Amniotic stem cell (primary cell): Measurements from ENCODE around the gene PTPRK.
"Not testable (repeated sequence)": the region's sequence is repeated elsewhere in the genome, so short reads cannot be mapped to it uniquely, and the experiment has no call there.

Source experiments
- DNase-seq: peaks from one replicate; lab custom pipeline; 2025; lab: John Stamatoyannopoulos, UW

PTPRK gene

GRCh38 chr6:127956260-127956888 is 564.0 kb downstream of the PTPRK start:
- no peak for DNase-seq

- DNase-seq: no peak
Measured at GRCh38 chr6:127954082-127954481, 566.3 kb downstream of the PTPRK start.

- no peak for DNase-seq
Measured at GRCh38 chr6:127952831-127953230, 567.6 kb downstream of the PTPRK start.

GRCh38 chr6:127952176-127952575 is 568.2 kb downstream of the PTPRK start:
- DNase-seq: no peak

GRCh38 chr6:127951172-127951917 is 569.1 kb downstream of the PTPRK start:
- DNase-seq: no peak

GRCh38 chr6:127950566-127951145 is 569.7 kb downstream of the PTPRK start:
- DNase-seq: no peak

GRCh38 chr6:127949251-127949650 is 571.1 kb downstream of the PTPRK start:
- DNase-seq: no peak

GRCh38 chr6:127946388-127946787 is 574.0 kb downstream of the PTPRK start:
- DNase-seq: no peak

GRCh38 chr6:127945434-127946097 is 574.8 kb downstream of the PTPRK start:
- no peak for DNase-seq

GRCh38 chr6:127941228-127941627 is 579.2 kb downstream of the PTPRK start:
- DNase-seq: no peak

- DNase-seq: no peak
Measured at GRCh38 chr6:127939442-127940066, 580.8 kb downstream of the PTPRK start.

GRCh38 chr6:127938701-127939100 is 581.7 kb downstream of the PTPRK start:
- DNase-seq: peak; percentile 16

- DNase-seq: no peak
Measured at GRCh38 chr6:127937747-127938146, 582.7 kb downstream of the PTPRK start.

GRCh38 chr6:127937102-127937501 is 583.3 kb downstream of the PTPRK start:
- DNase-seq: no peak

GRCh38 chr6:127934956-127935355 is 585.4 kb downstream of the PTPRK start:
- DNase-seq: no peak

- DNase-seq: no peak
Measured at GRCh38 chr6:127933852-127934840, 586.3 kb downstream of the PTPRK start.

GRCh38 chr6:127933137-127933536 is 587.3 kb downstream of the PTPRK start:
- DNase-seq: no peak

- no peak for DNase-seq
Measured at GRCh38 chr6:127932708-127933107, 587.7 kb downstream of the PTPRK start.

- DNase-seq: not testable (repeated sequence)
Measured at GRCh38 chr6:127926441-127926840, 594.0 kb downstream of the PTPRK start.

GRCh38 chr6:127924440-127924839 is 596.0 kb downstream of the PTPRK start:
- no peak for DNase-seq

GRCh38 chr6:127924031-127924430 is 596.4 kb downstream of the PTPRK start:
- DNase-seq: no peak
